SK-N-SH treated with all-trans-retinoic acid at 6 μM for 48 hours (cell line): Measurements from ENCODE around the gene GDPGP1.

ENCODE experiments used
- ARNTL ChIP-seq: fragments of 450-650 bp; formaldehyde crosslinking; IDR thresholded peaks from 2 replicates; pipeline ENCODE4 v1.5.0; 2020; ENCODE audit warnings: low read depth, mild to moderate bottlenecking, moderate library complexity, borderline replicate concordance
- BACH2 ChIP-seq: fragments of 250-450 bp; sonication (Bioruptor Pico); IDR thresholded peaks from 2 replicates; pipeline ENCODE4 v1.9.0; 2021; ENCODE audit warnings: mild to moderate bottlenecking, borderline replicate concordance
- ESRRG ChIP-seq: fragments of 250-450 bp; sonication (Bioruptor Pico); IDR thresholded peaks from 2 replicates; pipeline ENCODE4 v1.6.1; 2021; ENCODE audit warnings: mild to moderate bottlenecking
- PPARA ChIP-seq: fragments of 250-450 bp; sonication (Bioruptor Pico); IDR thresholded peaks from 2 replicates; pipeline ENCODE4 v1.5.0; 2020; ENCODE audit warnings: mild to moderate bottlenecking, borderline replicate concordance
- SNAI2 ChIP-seq: fragments of 250-450 bp; sonication (Bioruptor Pico); IDR thresholded peaks from 2 replicates; pipeline ENCODE4 v1.5.0; 2020; ENCODE audit warnings: mild to moderate bottlenecking, moderate library complexity
- TCF4 ChIP-seq: fragments of 250-450 bp; sonication (Bioruptor Pico); IDR thresholded peaks from 2 replicates; pipeline ENCODE4 v1.8.0; 2021; ENCODE audit warnings: mild to moderate bottlenecking, moderate library complexity, borderline replicate concordance
- ZFP30 ChIP-seq: fragments of 450-650 bp; formaldehyde crosslinking; IDR thresholded peaks from 2 replicates; pipeline ENCODE4 v1.5.0; 2022; ENCODE audit warnings: mild to moderate bottlenecking, moderate library complexity
- ZNF565 ChIP-seq: fragments of 450-650 bp; formaldehyde crosslinking; conservative IDR thresholded peaks from 2 replicates; pipeline ENCODE4 v1.5.0; 2020; ENCODE audit warnings: low read depth, mild to moderate bottlenecking, moderate library complexity
- ZNF70 ChIP-seq: fragments of 450-650 bp; formaldehyde crosslinking; IDR thresholded peaks from 2 replicates; pipeline ENCODE4 v1.5.0; 2020; ENCODE audit warnings: mild to moderate bottlenecking, moderate library complexity
- ZNF8 ChIP-seq: fragments of 450-650 bp; formaldehyde crosslinking; IDR thresholded peaks from 2 replicates; pipeline ENCODE4 v1.5.0; 2020; ENCODE audit warnings: mild to moderate bottlenecking, moderate library complexity
- TF ChIP-seq, protein P1 (sequence below): fragments of 250-450 bp; sonication (Bioruptor Pico); IDR thresholded peaks from 2 replicates; pipeline ENCODE4 v1.8.0; 2020; ENCODE audit warnings: mild to moderate bottlenecking, moderate library complexity, borderline replicate concordance

- no peak for TF ChIP-seq ZNF565
- TF ChIP-seq SNAI2 (CRISPR knock-in tag) = no peak
- TF ChIP-seq, protein P1, sequence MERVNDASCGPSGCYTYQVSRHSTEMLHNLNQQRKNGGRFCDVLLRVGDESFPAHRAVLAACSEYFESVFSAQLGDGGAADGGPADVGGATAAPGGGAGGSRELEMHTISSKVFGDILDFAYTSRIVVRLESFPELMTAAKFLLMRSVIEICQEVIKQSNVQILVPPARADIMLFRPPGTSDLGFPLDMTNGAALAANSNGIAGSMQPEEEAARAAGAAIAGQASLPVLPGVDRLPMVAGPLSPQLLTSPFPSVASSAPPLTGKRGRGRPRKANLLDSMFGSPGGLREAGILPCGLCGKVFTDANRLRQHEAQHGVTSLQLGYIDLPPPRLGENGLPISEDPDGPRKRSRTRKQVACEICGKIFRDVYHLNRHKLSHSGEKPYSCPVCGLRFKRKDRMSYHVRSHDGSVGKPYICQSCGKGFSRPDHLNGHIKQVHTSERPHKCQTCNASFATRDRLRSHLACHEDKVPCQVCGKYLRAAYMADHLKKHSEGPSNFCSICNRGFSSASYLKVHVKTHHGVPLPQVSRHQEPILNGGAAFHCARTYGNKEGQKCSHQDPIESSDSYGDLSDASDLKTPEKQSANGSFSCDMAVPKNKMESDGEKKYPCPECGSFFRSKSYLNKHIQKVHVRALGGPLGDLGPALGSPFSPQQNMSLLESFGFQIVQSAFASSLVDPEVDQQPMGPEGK = no peak
- TF ChIP-seq ZNF8 = no peak
- TF ChIP-seq PPARA (CRISPR knock-in tag) = no peak
- no peak for TF ChIP-seq BACH2
- no peak for TF ChIP-seq ARNTL (CRISPR knock-in tag)
- TF ChIP-seq TCF4 (CRISPR knock-in tag) = no peak
- TF ChIP-seq ESRRG (CRISPR knock-in tag) = no peak
- TF ChIP-seq ZFP30 (CRISPR knock-in tag) = no peak
- no peak for TF ChIP-seq ZNF70 (CRISPR knock-in tag)
Measured at GRCh38 chr15:90184786-90185704, 49.0 kb upstream of the GDPGP1 start.
